Measurements from ENCODE around the gene MAP3K12. TPM values are rescaled to one million over a fixed set of nuclear protein-coding genes. Genes with fewer than 3 reads are reported as not detected.

MAP3K12 gene
- polyA plus RNA-seq, 1 experiment, result 35.7 TPM

- TF ChIP-seq, protein P1, sequence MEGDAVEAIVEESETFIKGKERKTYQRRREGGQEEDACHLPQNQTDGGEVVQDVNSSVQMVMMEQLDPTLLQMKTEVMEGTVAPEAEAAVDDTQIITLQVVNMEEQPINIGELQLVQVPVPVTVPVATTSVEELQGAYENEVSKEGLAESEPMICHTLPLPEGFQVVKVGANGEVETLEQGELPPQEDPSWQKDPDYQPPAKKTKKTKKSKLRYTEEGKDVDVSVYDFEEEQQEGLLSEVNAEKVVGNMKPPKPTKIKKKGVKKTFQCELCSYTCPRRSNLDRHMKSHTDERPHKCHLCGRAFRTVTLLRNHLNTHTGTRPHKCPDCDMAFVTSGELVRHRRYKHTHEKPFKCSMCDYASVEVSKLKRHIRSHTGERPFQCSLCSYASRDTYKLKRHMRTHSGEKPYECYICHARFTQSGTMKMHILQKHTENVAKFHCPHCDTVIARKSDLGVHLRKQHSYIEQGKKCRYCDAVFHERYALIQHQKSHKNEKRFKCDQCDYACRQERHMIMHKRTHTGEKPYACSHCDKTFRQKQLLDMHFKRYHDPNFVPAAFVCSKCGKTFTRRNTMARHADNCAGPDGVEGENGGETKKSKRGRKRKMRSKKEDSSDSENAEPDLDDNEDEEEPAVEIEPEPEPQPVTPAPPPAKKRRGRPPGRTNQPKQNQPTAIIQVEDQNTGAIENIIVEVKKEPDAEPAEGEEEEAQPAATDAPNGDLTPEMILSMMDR (IDR thresholded peaks at IDR 0.05; ENCODE audit: low read depth, low read length), result no peak
- H3K27ac ChIP-seq (ENCODE audit: low read depth, low read length), result no peak overlapping the region
- H3K9me3 ChIP-seq (ENCODE audit: control insufficient read depth, insufficient read depth, low read length), result no peaks in the 10 kb centered on the region
- CTCF ChIA-PET, result no interaction called here
- H3K4me3 ChIP-seq (ENCODE audit: low read depth, low read length), result no peak overlapping the region
- DNase-seq (ENCODE audit: low read depth, low spot score), result no peak
- POLR2A ChIA-PET, result interaction anchor here (0.7 kb wide), 1 partner anchor 9 kb away, joined by 4 read pairs; no protein-coding TSS in a partner anchor
- no peaks in the 10 kb centered on the region for H3K27me3 ChIP-seq (ENCODE audit: control insufficient read depth, insufficient read depth, low read length)
Measured at GRCh38 chr12:53467082-53467481, 32.2 kb downstream of the MAP3K12 start.

- H3K4me3 ChIP-seq (ENCODE audit: low read depth, low read length), result no peak overlapping the region
- no peaks in the 10 kb centered on the region for H3K27me3 ChIP-seq (ENCODE audit: control insufficient read depth, insufficient read depth, low read length)
- POLR2A ChIA-PET, result interaction anchor here (0.7 kb wide), 1 partner anchor 8 kb away, joined by 4 read pairs; no protein-coding TSS in a partner anchor
- TF ChIP-seq, protein P1 (IDR thresholded peaks at IDR 0.05; ENCODE audit: low read depth, low read length), result no peak
- H3K27ac ChIP-seq (ENCODE audit: low read depth, low read length), result no peak overlapping the region
- DNase-seq (ENCODE audit: low read depth, low spot score), result no peak
- no peaks in the 10 kb centered on the region for H3K9me3 ChIP-seq (ENCODE audit: control insufficient read depth, insufficient read depth, low read length)
- CTCF ChIA-PET, result no interaction called here
Measured at GRCh38 chr12:53466640-53467039, 32.6 kb downstream of the MAP3K12 start.

DNA sequence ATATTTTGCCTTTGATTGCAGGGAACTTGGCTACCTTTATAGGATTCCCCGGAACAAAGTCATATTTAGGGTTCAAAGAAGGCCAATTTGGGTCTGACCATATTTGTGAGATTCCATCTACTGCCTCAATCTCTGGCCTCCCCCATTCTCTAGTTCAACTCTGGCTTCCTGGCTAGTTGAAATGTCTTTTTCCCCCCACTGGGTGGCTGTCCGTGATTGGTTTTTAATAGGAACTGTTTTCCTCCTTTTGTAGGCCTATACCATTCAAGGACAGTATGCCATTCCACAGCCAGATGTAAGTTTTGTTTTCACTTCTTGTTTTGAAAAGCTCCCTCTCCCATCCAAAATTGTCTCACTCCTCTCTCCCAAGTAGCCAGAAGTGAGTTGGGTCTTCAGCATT lies 33.6 kb downstream of the MAP3K12 start:
- H3K4me3 ChIP-seq (ENCODE audit: low read depth, low read length), result no peak overlapping the region
- no peak overlapping the region for H3K27ac ChIP-seq (ENCODE audit: low read depth, low read length)
- ChIA-PET POLR2A (interaction anchor here (0.6 to 1.1 kb wide), 2 partner anchors 12 to 16 kb away, joined by 3 to 4 read pairs; no protein-coding TSS in a partner anchor), CTCF (interaction anchor here (0.8 to 1.0 kb wide), 3 partner anchors 35 to 113 kb away, joined by 3 to 6 read pairs (median 3); partner anchors contain the start of gene TARBP2)
- H3K27me3 ChIP-seq (ENCODE audit: control insufficient read depth, insufficient read depth, low read length), result no peaks in the 10 kb centered on the region
- TF ChIP-seq, protein P1 (IDR thresholded peaks at IDR 0.05; ENCODE audit: low read depth, low read length), result 0 out of 2 replicates have a peak, but pooled peaks have one; percentile 4
- no peak for DNase-seq (ENCODE audit: low read depth, low spot score)
- no peaks in the 10 kb centered on the region for H3K9me3 ChIP-seq (ENCODE audit: control insufficient read depth, insufficient read depth, low read length)

DNA sequence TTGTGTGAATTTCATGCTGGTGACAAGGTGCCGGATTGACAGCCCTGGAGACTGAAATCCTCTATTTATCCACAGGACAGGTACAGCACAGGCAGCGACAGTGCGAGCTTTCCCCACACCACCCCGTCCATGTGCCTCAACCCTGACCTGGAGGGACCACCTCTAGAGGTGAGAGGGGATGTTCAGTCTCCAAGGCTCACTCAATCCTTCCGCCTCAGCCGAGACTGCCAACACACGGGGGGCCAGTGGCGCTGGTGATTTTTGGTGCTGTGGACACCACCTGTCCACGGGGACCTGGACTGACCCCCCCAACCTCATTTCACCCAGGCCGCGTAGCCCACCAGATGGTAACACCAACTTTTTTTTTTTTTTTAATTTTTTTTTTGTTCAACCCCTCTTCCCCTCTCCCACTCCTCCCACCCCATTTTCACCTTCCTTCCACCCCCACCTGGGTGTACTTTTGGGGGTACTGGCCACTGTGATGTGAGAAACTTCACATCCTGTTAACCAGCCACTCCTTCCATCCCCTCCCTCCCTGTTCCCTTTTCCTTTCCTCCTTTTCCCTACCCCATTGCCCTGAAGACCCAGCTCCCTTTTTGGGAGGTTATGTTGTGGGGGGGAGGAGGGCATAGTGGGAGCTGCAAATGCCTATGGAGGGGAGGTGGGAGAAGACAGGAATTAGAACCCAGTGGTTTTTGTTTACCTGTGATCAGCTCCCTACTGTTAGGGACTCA lies 34.4 kb downstream of the MAP3K12 start:
- TF ChIP-seq, protein P1 (IDR thresholded peaks at IDR 0.05; ENCODE audit: low read depth, low read length), result no peak
- H3K9me3 ChIP-seq (ENCODE audit: control insufficient read depth, insufficient read depth, low read length), result no peaks in the 10 kb centered on the region
- ChIA-PET POLR2A (interaction anchor here (0.6 to 1.4 kb wide), 4 partner anchors 10 to 17 kb away, joined by 3 to 8 read pairs (median 6); no protein-coding TSS in a partner anchor), CTCF (interaction anchor here (0.6 to 1.2 kb wide), 4 partner anchors 36 to 141 kb away, joined by 3 to 4 read pairs (median 3); partner anchors contain the start of gene TARBP2)
- no peaks in the 10 kb centered on the region for H3K27me3 ChIP-seq (ENCODE audit: control insufficient read depth, insufficient read depth, low read length)
- DNase-seq (ENCODE audit: low read depth, low spot score), result no peak
- H3K27ac ChIP-seq (ENCODE audit: low read depth, low read length), result peak overlapping the region; percentile 39
- no peak overlapping the region for H3K4me3 ChIP-seq (ENCODE audit: low read depth, low read length)

Data from AG04450 (cell line).